CD14-positive monocyte (primary cell): Measurements from ENCODE around the gene CBX5. TPM values are rescaled to one million over a fixed set of nuclear protein-coding genes. Genes with fewer than 3 reads are reported as not detected.
A peak's percentile ranks its signal among the peaks of the same experiment; 100 is the strongest.

Experiments used
- DNase-seq, 3 donors: peaks; one replicate each; pipeline ENCODE4 v3.0.0-alpha.2; 2011 to 2022
- H2AFZ ChIP-seq: 2 replicates; pipeline ENCODE4 v1.6.0; 2012; ENCODE audit warnings: mild to moderate bottlenecking, low read depth, low read length, inconsistent platforms; ENCODE audit not compliant: insufficient read depth, poor library complexity, severe bottlenecking
- H3K27ac ChIP-seq, 2 donors: 1 replicate in 1 of 2; 2 replicates in 1 of 2; pipeline ENCODE4 v1.5.1; 2012 to 2013; ENCODE audit warnings: low read length in 2 of 2, control low read depth in 1 of 2, inconsistent platforms in 1 of 2, low read depth in 1 of 2, mild to moderate bottlenecking in 1 of 2
- H3K27me3 ChIP-seq, 2 donors: one replicate each; pipeline versions ENCODE4 v1.6.0 to v1.6.1; 2011 to 2013; ENCODE audit warnings: low read length in 2 of 2; ENCODE audit not compliant: control insufficient read depth in 2 of 2, insufficient read depth in 2 of 2
- H3K36me3 ChIP-seq, 2 donors: replicated peaks in 1 of 2; 1 replicate in 1 of 2; 2 replicates in 1 of 2; pipeline versions ENCODE4 v1.5.1 to v1.6.1; 2012 to 2013; ENCODE audit warnings: low read length in 2 of 2, control low read depth in 1 of 2, inconsistent platforms in 1 of 2, mild to moderate bottlenecking in 1 of 2; ENCODE audit not compliant: insufficient read depth in 2 of 2, control insufficient read depth in 1 of 2
- H3K4me1 ChIP-seq, 2 donors: 1 replicate in 1 of 2; 2 replicates in 1 of 2; pipeline versions ENCODE4 v1.5.1 to v1.6.1; 2012 to 2013; ENCODE audit warnings: low read length in 2 of 2, control low read depth in 1 of 2, inconsistent platforms in 1 of 2, mild to moderate bottlenecking in 1 of 2, moderate library complexity in 1 of 2; ENCODE audit not compliant: insufficient read depth in 2 of 2, control insufficient read depth in 1 of 2
- H3K4me2 ChIP-seq: replicated peaks from 2 replicates; pipeline ENCODE3; 2012; ENCODE audit warnings: low read length, moderate library complexity, mild to moderate bottlenecking; ENCODE audit not compliant: poor library complexity, severe bottlenecking; ENCODE audit errors: extremely low read depth
- H3K4me3 ChIP-seq, 3 experiments: fragments of 200-600 bp in 1 of 3; sonication (generic) in 1 of 3; replicated peaks in 1 of 3; 1 replicate in 2 of 3; 2 replicates in 1 of 3; pipeline ENCODE4 v1.5.1; 2011 to 2013; ENCODE audit warnings: low read length in 3 of 3, mild to moderate bottlenecking in 3 of 3, control low read depth in 2 of 3, low read depth in 2 of 3, inconsistent platforms in 1 of 3, moderate library complexity in 1 of 3
- H3K79me2 ChIP-seq: 2 replicates; pipeline ENCODE4 v1.6.0; 2012; ENCODE audit warnings: mild to moderate bottlenecking, control low read depth, inconsistent platforms, low read length, moderate library complexity; ENCODE audit not compliant: insufficient read depth
- H3K9ac ChIP-seq: 2 replicates; pipeline ENCODE4 v1.6.0; 2017; ENCODE audit warnings: low read length, mild to moderate bottlenecking; ENCODE audit not compliant: insufficient read depth, poor library complexity, severe bottlenecking
- H3K9me3 ChIP-seq, 2 donors: replicated peaks in 1 of 2; 1 replicate in 1 of 2; 2 replicates in 1 of 2; pipeline versions ENCODE4 v1.5.1 to v1.6.1; 2012 to 2013; ENCODE audit warnings: low read length in 2 of 2, control low read depth in 1 of 2; ENCODE audit not compliant: control insufficient read depth in 1 of 2, insufficient read depth in 1 of 2
- H4K20me1 ChIP-seq: 2 replicates; pipeline ENCODE4 v1.6.0; 2012; ENCODE audit warnings: mild to moderate bottlenecking, low read length, control low read depth, moderate library complexity; ENCODE audit not compliant: insufficient read depth
- H3K27ac Mint-ChIP-seq, 7 donors: one replicate each; pipeline ENCODE4 v1.8.0; 2020; ENCODE audit warnings: mild to moderate bottlenecking in 7 of 7, mixed read lengths in 7 of 7, moderate library complexity in 6 of 7, inconsistent platforms in 2 of 7
- H3K27me3 Mint-ChIP-seq, 3 donors: one replicate each; pipeline ENCODE4 v1.8.0; 2021 to 2022; ENCODE audit warnings: low read depth in 3 of 3, mild to moderate bottlenecking in 3 of 3, mixed read lengths in 3 of 3, moderate library complexity in 3 of 3, inconsistent platforms in 1 of 3
- H3K36me3 Mint-ChIP-seq, 2 donors: one replicate each; pipeline ENCODE4 v1.8.0; 2020; ENCODE audit warnings: mixed read lengths in 2 of 2, inconsistent platforms in 1 of 2, mild to moderate bottlenecking in 1 of 2
- H3K4me1 Mint-ChIP-seq: one replicate; pipeline ENCODE4 v1.8.0; 2020; ENCODE audit warnings: mild to moderate bottlenecking, mixed read lengths
- H3K4me3 Mint-ChIP-seq, 2 donors: one replicate each; pipeline ENCODE4 v1.8.0; 2020; ENCODE audit warnings: mild to moderate bottlenecking in 2 of 2, mixed read lengths in 2 of 2, moderate library complexity in 1 of 2
- H3K9me3 Mint-ChIP-seq, 7 donors: one replicate each; pipeline ENCODE4 v1.8.0; 2020 to 2022; ENCODE audit warnings: mixed read lengths in 7 of 7, mild to moderate bottlenecking in 6 of 7, moderate library complexity in 6 of 7, inconsistent platforms in 2 of 7
- WGBS: methylation state at CpG from one replicate; pipeline ENCODE4 v1.1.5; 2013; ENCODE audit warnings: missing lambda C conversion rate; ENCODE audit not compliant: insufficient coverage; 5-methylcytosine and 5-hydroxymethylcytosine counted together
- intact Hi-C, 2 donors: fragments of 100-400 bp; cut with micrococcal nuclease; formaldehyde crosslinking; loops; one replicate each; pipeline versions ENCODE4 v1.15.0 to v1.15.1; 2023
- polyA plus RNA-seq, 3 donors: library from polyadenylated mRNA; depleted of rRNA in 1 of 3; unstranded in 2 of 3; stranded (reverse) in 1 of 3; fragments of 300-500 nt in 2 of 3; fragments of >200 nt in 1 of 3; fragmentation: Illumina TruSeq in 2 of 3; gene quantifications; 1 replicate in 2 of 3; 2 replicates in 1 of 3; pipeline ENCODE4 v1.2.3, GENCODE V29; 2012 to 2021
- TF ChIP-seq, protein P1 (sequence below): fragments of 200-600 bp; IDR thresholded peaks from one replicate; pipeline ENCODE4 v1.8.0; 2022; ENCODE audit warnings: antibody characterized with exemption, mild to moderate bottlenecking

Gene CBX5
- polyA plus RNA-seq, 3 donors = 2.9 to 5.4 (median 4.8) TPM

DNA sequence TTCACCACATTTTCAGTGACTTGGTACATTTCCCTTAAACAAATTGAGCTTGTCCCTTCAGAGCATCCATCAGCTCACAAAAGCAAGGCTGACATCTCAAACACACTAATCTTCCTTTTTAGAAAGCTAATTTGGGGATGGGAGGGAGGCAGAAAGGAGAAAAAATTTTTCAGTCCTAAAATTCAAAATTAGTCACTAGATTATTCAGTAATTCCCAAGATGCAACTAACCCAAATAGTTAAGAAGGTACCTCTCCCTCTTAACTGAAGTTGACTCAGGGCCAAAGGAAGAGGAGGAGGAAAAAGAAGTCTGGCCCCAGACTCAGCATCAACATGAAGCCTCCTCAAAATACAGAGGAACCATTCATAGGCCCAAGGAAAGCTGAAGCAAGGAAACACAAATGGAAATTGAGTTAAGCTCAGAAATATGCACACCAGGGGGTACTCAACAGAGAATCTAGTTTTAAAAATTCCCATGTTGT lies 21.7 kb downstream of the CBX5 start:
- H3K4me1 ChIP-seq = peaks cover 25 to 40% of the 10 kb centered on the region in 2 donors
- H3K36me3 Mint-ChIP-seq = peaks cover 19 to 26% of the 10 kb centered on the region in 2 donors
- H3K9me3 Mint-ChIP-seq = no peaks in the 10 kb centered on the region
- no peak overlapping the region for H3K27ac Mint-ChIP-seq
- H3K27me3 Mint-ChIP-seq = peaks cover 0 to 2% (median 0%) of the 10 kb centered on the region in 3 donors
- no peak overlapping the region for H3K4me2 ChIP-seq
- DNase-seq = no peak
- H3K9me3 ChIP-seq = no peaks in the 10 kb centered on the region
- H3K9ac ChIP-seq = no peak overlapping the region
- no peaks in the 10 kb centered on the region for H4K20me1 ChIP-seq
- peaks cover 85% of the 10 kb centered on the region for H3K79me2 ChIP-seq
- no peak overlapping the region for H3K4me3 Mint-ChIP-seq
- no peak overlapping the region for H2AFZ ChIP-seq
- no peak overlapping the region for H3K4me3 ChIP-seq
- H3K36me3 ChIP-seq = peaks cover 12 to 37% of the 10 kb centered on the region in 2 donors
- peaks cover 36% of the 10 kb centered on the region for H3K4me1 Mint-ChIP-seq
- no peaks in the 10 kb centered on the region for H3K27me3 ChIP-seq
- no peak overlapping the region for H3K27ac ChIP-seq
- TF ChIP-seq, protein P1, sequence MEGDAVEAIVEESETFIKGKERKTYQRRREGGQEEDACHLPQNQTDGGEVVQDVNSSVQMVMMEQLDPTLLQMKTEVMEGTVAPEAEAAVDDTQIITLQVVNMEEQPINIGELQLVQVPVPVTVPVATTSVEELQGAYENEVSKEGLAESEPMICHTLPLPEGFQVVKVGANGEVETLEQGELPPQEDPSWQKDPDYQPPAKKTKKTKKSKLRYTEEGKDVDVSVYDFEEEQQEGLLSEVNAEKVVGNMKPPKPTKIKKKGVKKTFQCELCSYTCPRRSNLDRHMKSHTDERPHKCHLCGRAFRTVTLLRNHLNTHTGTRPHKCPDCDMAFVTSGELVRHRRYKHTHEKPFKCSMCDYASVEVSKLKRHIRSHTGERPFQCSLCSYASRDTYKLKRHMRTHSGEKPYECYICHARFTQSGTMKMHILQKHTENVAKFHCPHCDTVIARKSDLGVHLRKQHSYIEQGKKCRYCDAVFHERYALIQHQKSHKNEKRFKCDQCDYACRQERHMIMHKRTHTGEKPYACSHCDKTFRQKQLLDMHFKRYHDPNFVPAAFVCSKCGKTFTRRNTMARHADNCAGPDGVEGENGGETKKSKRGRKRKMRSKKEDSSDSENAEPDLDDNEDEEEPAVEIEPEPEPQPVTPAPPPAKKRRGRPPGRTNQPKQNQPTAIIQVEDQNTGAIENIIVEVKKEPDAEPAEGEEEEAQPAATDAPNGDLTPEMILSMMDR = no peak
- intact Hi-C loops = no loop called here

DNA sequence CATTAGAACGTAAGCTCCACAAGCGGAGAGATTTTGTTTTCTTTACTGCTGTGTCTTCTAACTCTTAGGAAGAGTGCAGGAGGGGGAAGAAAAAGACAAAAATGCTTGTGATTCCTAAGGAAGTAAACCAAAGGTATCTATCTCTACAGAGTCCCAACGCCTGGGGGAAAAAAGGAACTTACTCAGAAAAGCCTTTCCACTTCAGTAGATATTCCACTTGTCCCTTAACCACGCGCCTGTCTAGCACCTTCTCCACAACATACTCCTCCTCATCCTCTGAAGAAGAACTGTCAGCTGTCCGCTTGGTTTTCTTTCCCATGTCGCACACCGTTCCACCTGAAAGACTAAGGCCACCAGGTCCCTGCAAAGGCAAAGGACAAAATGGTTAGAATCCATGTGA lies 22.6 kb downstream of the CBX5 start:
- Mint-ChIP-seq H3K27ac (peak overlapping the region in 3 of 7 donors; percentile 35 to 82 (median 52)), H3K9me3 (no peaks in the 10 kb centered on the region), H3K27me3 (peaks cover 0 to 2% (median 0%) of the 10 kb centered on the region in 3 donors), H3K36me3 (peaks cover 22 to 32% of the 10 kb centered on the region in 2 donors), H3K4me1 (peaks cover 30% of the 10 kb centered on the region), H3K4me3 (no peak overlapping the region)
- Histone ChIP-seq H3K4me2 (no peak overlapping the region), H2AFZ (no peak overlapping the region), H3K9ac (no peak overlapping the region), H3K27me3 (no peaks in the 10 kb centered on the region), H3K27ac (no peak overlapping the region), H3K4me1 (peaks cover 22 to 34% of the 10 kb centered on the region in 2 donors), H3K36me3 (peaks cover 12 to 43% of the 10 kb centered on the region in 2 donors), H4K20me1 (no peaks in the 10 kb centered on the region), H3K79me2 (peaks cover 85% of the 10 kb centered on the region), H3K4me3 (no peak overlapping the region), H3K9me3 (no peaks in the 10 kb centered on the region)
- TF ChIP-seq, protein P1 = no peak
- 77% methylated on average over 4 of the region's 8 CpGs for WGBS
- DNase-seq = no peak
- intact Hi-C loops = no loop called here
